Activated T-cell treated with anti-CD3 and anti-CD28 coated beads, Interleukin-2, amount 50 U/mL, for 1 hour (primary cell): ENCODE results near the gene GPR39.

Source experiments
- DNase-seq: peaks from one replicate; pipeline ENCODE4 v3.0.0-alpha.2; 2020

The GPR39 gene

GRCh38 chr2:132448331-132448730 is 31.7 kb downstream of the GPR39 start:
- no peak for DNase-seq

- no peak for DNase-seq
These were observed 32.2 kb downstream of the GPR39 start for GRCh38 chr2:132448771-132449170.

- DNase-seq, result no peak
These were observed 33.3 kb downstream of the GPR39 start for GRCh38 chr2:132449868-132450267.

- DNase-seq, result no peak
These were observed 44.2 kb downstream of the GPR39 start for GRCh38 chr2:132460781-132461180.

GRCh38 chr2:132462236-132462635 is 45.6 kb downstream of the GPR39 start:
- DNase-seq, result no peak

GRCh38 chr2:132463719-132464118 is 47.1 kb downstream of the GPR39 start:
- no peak for DNase-seq

- DNase-seq, result no peak
These were observed 49.3 kb downstream of the GPR39 start for GRCh38 chr2:132465917-132466316.

- DNase-seq, result no peak
These were observed 49.9 kb downstream of the GPR39 start for GRCh38 chr2:132466428-132467028.

- no peak for DNase-seq
These were observed 52.4 kb downstream of the GPR39 start for GRCh38 chr2:132468821-132469675.

- no peak for DNase-seq
These were observed 54.1 kb downstream of the GPR39 start for GRCh38 chr2:132470746-132471145.

- DNase-seq, result no peak
These were observed 56.7 kb downstream of the GPR39 start for GRCh38 chr2:132473174-132473883.

- DNase-seq, result no peak
These were observed 59.0 kb downstream of the GPR39 start for GRCh38 chr2:132475615-132476014.

- no peak for DNase-seq
These were observed 60.8 kb downstream of the GPR39 start for GRCh38 chr2:132477436-132477835.

- DNase-seq, result no peak
These were observed 61.4 kb downstream of the GPR39 start for GRCh38 chr2:132477962-132478361.

GRCh38 chr2:132478461-132479105 is 62.0 kb downstream of the GPR39 start:
- DNase-seq, result no peak

- no peak for DNase-seq
These were observed 62.5 kb downstream of the GPR39 start for GRCh38 chr2:132479155-132479554.

- DNase-seq, result no peak
These were observed 66.2 kb downstream of the GPR39 start for GRCh38 chr2:132482821-132483220.

- no peak for DNase-seq
These were observed 67.5 kb downstream of the GPR39 start for GRCh38 chr2:132484144-132484543.

- DNase-seq, result no peak
These were observed 71.9 kb downstream of the GPR39 start for GRCh38 chr2:132488491-132488890.

GRCh38 chr2:132489150-132489549 is 72.5 kb downstream of the GPR39 start:
- DNase-seq, result no peak

GRCh38 chr2:132495881-132496280 is 79.3 kb downstream of the GPR39 start:
- DNase-seq, result no peak

- DNase-seq, result no peak
These were observed 80.0 kb downstream of the GPR39 start for GRCh38 chr2:132496555-132496954.

- DNase-seq, result no peak
These were observed 81.0 kb downstream of the GPR39 start for GRCh38 chr2:132497591-132497990.
